Caco-2 (cell line): ENCODE results near the gene LIM2. TPM values are rescaled to one million over a fixed set of nuclear protein-coding genes. Genes with fewer than 3 reads are reported as not detected.

Experiments
- BruUV-seq: library from RNA; stranded (reverse); fragments of 400-500 nt; replicated peaks from 2 replicates; lab custom pipeline; 2021; lab: Mats Ljungman, UMichigan
- CTCF ChIA-PET: fragments of 300-600 bp; sonication (Branson Sonifier 250); formaldehyde crosslinking; loops from one replicate; lab custom pipeline; 2022; ENCODE audit warnings: antibody characterized with exemption; lab: Charles Lee
- POLR2A ChIA-PET: fragments of 300-600 bp; sonication (Branson Sonifier 250); formaldehyde crosslinking; loops from one replicate; lab custom pipeline; 2022; ENCODE audit warnings: antibody characterized with exemption; lab: Charles Lee
- DNase-seq, 2 experiments: peaks; one replicate each; pipeline versions ENCODE4 v3.0.0 to v3.0.0-alpha.2; 2020 to 2022
- H3K27me3 ChIP-seq: replicated peaks from 2 replicates; pipeline ENCODE4 v1.6.0; 2011; ENCODE audit warnings: low read length; ENCODE audit not compliant: control insufficient read depth, insufficient read depth
- H3K36me3 ChIP-seq: 2 replicates; pipeline ENCODE4 v1.5.1; 2011; ENCODE audit warnings: low read length; ENCODE audit not compliant: control insufficient read depth, insufficient read depth
- H3K4me1 ChIP-seq: fragments of 250-450 bp; sonication (Bioruptor Pico); 2 replicates; pipeline ENCODE4 v1.5.1; 2020; ENCODE audit warnings: mild to moderate bottlenecking
- H3K4me3 ChIP-seq: 2 replicates; pipeline ENCODE4 v1.5.1; 2011; ENCODE audit warnings: low read depth, mild to moderate bottlenecking, control low read depth, low read length
- H3K9me3 ChIP-seq: fragments of 250-450 bp; sonication (Bioruptor Pico); 2 replicates; pipeline ENCODE4 v1.5.1; 2020; ENCODE audit warnings: mild to moderate bottlenecking, moderate library complexity
- H3K27ac Mint-ChIP-seq: one replicate; pipeline ENCODE4 v1.8.0; 2022; ENCODE audit warnings: mixed read lengths; ENCODE audit not compliant: unreplicated experiment
- H3K27me3 Mint-ChIP-seq: one replicate; pipeline ENCODE4 v1.8.0; 2022; ENCODE audit warnings: mixed read lengths; ENCODE audit not compliant: insufficient read depth, unreplicated experiment
- H3K36me3 Mint-ChIP-seq: one replicate; pipeline ENCODE4 v1.8.0; 2022; ENCODE audit warnings: mild to moderate bottlenecking, mixed read lengths; ENCODE audit not compliant: insufficient read depth, unreplicated experiment
- H3K4me1 Mint-ChIP-seq: one replicate; pipeline ENCODE4 v1.8.0; 2022; ENCODE audit warnings: low read depth, mixed read lengths; ENCODE audit not compliant: unreplicated experiment
- H3K4me3 Mint-ChIP-seq: one replicate; pipeline ENCODE4 v1.8.0; 2022; ENCODE audit warnings: mild to moderate bottlenecking, moderate library complexity, mixed read lengths; ENCODE audit not compliant: unreplicated experiment
- H3K9me3 Mint-ChIP-seq: one replicate; pipeline ENCODE4 v1.8.0; 2022; ENCODE audit warnings: mixed read lengths; ENCODE audit not compliant: unreplicated experiment
- intact Hi-C: fragments of 100-400 bp; cut with micrococcal nuclease; formaldehyde crosslinking; loops from one replicate; pipeline ENCODE4 v1.10.0; 2022; ENCODE audit not compliant: unreplicated experiment
- total RNA-seq: library from RNA; stranded (reverse); gene quantifications from 2 replicates; pipeline ENCODE4 v1.2.3, GENCODE V29; 2022
- TF ChIP-seq, protein P1 (sequence below), 2 experiments: fragments of 200-600 bp in 1 of 2; IDR thresholded peaks; 1 replicate in 1 of 2; 2 replicates in 1 of 2; pipeline versions ENCODE4 v1.5.1 to v1.8.0; 2011 to 2022; ENCODE audit warnings: antibody characterized with exemption in 1 of 2, control low read depth in 1 of 2, inconsistent platforms in 1 of 2, low read depth in 1 of 2, low read length in 1 of 2, mild to moderate bottlenecking in 1 of 2, moderate library complexity in 1 of 2; ENCODE audit not compliant: insufficient read depth in 1 of 2, severe bottlenecking in 1 of 2, unreplicated experiment in 1 of 2

Gene LIM2
- total RNA-seq, 1 experiment from 2014 or later, result not detected

DNA sequence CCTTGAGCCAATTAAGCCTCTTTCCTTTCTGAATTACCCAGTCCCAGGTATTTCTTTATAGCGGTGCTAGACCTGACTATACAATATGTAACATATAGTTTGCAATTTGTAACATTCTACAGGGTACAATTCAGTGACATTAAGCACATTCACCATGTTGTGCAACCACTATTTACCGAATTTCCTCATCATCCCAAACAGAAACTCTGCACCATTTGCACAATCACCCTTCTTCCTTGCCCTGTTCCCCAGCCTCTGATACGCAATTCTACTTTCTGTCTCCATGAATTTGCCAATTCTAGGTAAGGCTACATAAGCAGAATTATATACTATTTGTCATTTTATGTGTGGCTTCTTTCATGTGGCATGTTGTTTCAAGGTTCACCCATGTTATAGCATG lies 43.4 kb upstream of the LIM2 start:
- H3K27me3 ChIP-seq, result no peaks in the 10 kb centered on the region
- CTCF ChIA-PET, result interaction anchor here (1.0 kb wide), 1 partner anchor 9 kb away, joined by 5 read pairs; no protein-coding TSS in a partner anchor
- Mint-ChIP-seq H3K4me3 (no peak overlapping the region), H3K36me3 (no peaks in the 10 kb centered on the region), H3K27me3 (peaks cover 23% of the 10 kb centered on the region), H3K9me3 (peaks cover 10% of the 10 kb centered on the region), H3K27ac (no peak overlapping the region), H3K4me1 (no peaks in the 10 kb centered on the region)
- DNase-seq, result no peak
- no peaks in the 10 kb centered on the region for H3K36me3 ChIP-seq
- no peaks in the 10 kb centered on the region for H3K4me1 ChIP-seq
- no peak overlapping the region for H3K4me3 ChIP-seq
- POLR2A ChIA-PET, result no interaction called here
- intact Hi-C loops, result no loop called here
- H3K9me3 ChIP-seq, result no peaks in the 10 kb centered on the region
- no TSS peak for BruUV-seq
- TF ChIP-seq, protein P1, sequence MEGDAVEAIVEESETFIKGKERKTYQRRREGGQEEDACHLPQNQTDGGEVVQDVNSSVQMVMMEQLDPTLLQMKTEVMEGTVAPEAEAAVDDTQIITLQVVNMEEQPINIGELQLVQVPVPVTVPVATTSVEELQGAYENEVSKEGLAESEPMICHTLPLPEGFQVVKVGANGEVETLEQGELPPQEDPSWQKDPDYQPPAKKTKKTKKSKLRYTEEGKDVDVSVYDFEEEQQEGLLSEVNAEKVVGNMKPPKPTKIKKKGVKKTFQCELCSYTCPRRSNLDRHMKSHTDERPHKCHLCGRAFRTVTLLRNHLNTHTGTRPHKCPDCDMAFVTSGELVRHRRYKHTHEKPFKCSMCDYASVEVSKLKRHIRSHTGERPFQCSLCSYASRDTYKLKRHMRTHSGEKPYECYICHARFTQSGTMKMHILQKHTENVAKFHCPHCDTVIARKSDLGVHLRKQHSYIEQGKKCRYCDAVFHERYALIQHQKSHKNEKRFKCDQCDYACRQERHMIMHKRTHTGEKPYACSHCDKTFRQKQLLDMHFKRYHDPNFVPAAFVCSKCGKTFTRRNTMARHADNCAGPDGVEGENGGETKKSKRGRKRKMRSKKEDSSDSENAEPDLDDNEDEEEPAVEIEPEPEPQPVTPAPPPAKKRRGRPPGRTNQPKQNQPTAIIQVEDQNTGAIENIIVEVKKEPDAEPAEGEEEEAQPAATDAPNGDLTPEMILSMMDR (IDR thresholded peaks at IDR 0.05; ENCODE audit: insufficient read depth in 1 of 2, low read depth in 1 of 2, low read length in 1 of 2, severe bottlenecking in 1 of 2, unreplicated experiment in 1 of 2), result no peak

DNA sequence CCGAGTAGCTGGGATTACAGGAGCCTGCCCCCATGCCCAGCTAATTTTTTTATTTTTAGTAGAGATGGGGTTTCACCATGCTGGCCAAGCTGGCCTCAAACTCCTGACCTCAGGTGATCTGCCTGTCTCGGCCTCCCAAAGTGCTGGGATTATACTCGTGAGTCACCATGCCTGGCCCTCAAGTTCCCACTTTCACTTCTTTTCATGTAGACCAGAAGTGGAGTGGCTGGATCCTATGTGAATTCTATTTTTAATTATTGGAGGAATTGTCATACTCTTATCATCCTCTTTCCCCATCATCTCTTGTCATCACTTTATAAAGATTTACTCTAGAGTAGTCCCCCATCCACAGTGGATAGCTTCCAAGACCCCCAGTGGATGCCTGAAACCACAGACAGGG lies 42.4 kb upstream of the LIM2 start:
- Mint-ChIP-seq H3K4me3 (no peak overlapping the region), H3K27me3 (peaks cover 25% of the 10 kb centered on the region), H3K27ac (no peak overlapping the region), H3K4me1 (no peaks in the 10 kb centered on the region), H3K36me3 (no peaks in the 10 kb centered on the region), H3K9me3 (peaks cover 10% of the 10 kb centered on the region)
- no peaks in the 10 kb centered on the region for H3K27me3 ChIP-seq
- DNase-seq, result no peak
- no peaks in the 10 kb centered on the region for H3K4me1 ChIP-seq
- no TSS peak for BruUV-seq
- POLR2A ChIA-PET, result no interaction called here
- TF ChIP-seq, protein P1 (IDR thresholded peaks at IDR 0.05; ENCODE audit: insufficient read depth in 1 of 2, low read depth in 1 of 2, low read length in 1 of 2, severe bottlenecking in 1 of 2, unreplicated experiment in 1 of 2), result no peak
- intact Hi-C loops, result no loop called here
- no peaks in the 10 kb centered on the region for H3K9me3 ChIP-seq
- no peaks in the 10 kb centered on the region for H3K36me3 ChIP-seq
- H3K4me3 ChIP-seq, result no peak overlapping the region
- CTCF ChIA-PET, result no interaction called here

DNA sequence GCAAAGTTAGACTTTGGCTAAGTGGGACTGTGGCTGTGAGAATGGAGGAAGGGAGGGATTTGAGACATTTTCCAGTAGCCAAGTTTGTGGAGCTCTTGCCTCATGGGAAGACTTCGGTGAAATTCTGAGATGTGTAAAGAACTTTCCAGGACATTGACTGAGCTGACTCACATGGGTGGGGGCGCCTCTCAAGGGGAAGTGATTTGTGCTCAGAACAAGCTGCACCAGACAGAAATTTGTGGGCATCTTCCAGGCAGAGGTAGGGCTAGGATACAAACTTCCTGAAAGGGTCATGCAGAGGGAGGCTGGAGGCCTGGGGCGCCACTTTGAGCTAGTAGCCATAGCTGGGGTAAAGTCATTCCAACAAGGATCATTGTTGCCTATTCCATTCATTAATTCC lies 39.4 kb upstream of the LIM2 start:
- Mint-ChIP-seq H3K27ac (no peak overlapping the region), H3K36me3 (no peaks in the 10 kb centered on the region), H3K4me1 (no peaks in the 10 kb centered on the region), H3K4me3 (no peak overlapping the region), H3K27me3 (peaks cover 22% of the 10 kb centered on the region), H3K9me3 (peaks cover 10% of the 10 kb centered on the region)
- Histone ChIP-seq H3K36me3 (no peaks in the 10 kb centered on the region), H3K4me3 (no peak overlapping the region), H3K9me3 (no peaks in the 10 kb centered on the region), H3K27me3 (no peaks in the 10 kb centered on the region), H3K4me1 (no peaks in the 10 kb centered on the region)
- no peak for DNase-seq
- intact Hi-C loops, result no loop called here
- CTCF ChIA-PET, result no interaction called here
- POLR2A ChIA-PET, result no interaction called here
- BruUV-seq, result no TSS peak
- TF ChIP-seq, protein P1 (IDR thresholded peaks at IDR 0.05; ENCODE audit: insufficient read depth in 1 of 2, low read depth in 1 of 2, low read length in 1 of 2, severe bottlenecking in 1 of 2, unreplicated experiment in 1 of 2), result no peak
